A673 (cell line): Measurements from ENCODE around the gene XG. TPM values are rescaled to one million over a fixed set of nuclear protein-coding genes. Genes with fewer than 3 reads are reported as not detected.

Source experiments
- BruUV-seq: library from RNA; stranded (reverse); fragments of 400-500 nt; replicated peaks from 2 replicates; lab custom pipeline; 2021; lab: Mats Ljungman, UMichigan
- CTCF ChIA-PET: fragments of 300-600 bp; sonication (Branson Sonifier 250); formaldehyde crosslinking; loops from one replicate; lab custom pipeline; 2022; ENCODE audit warnings: antibody characterized with exemption; lab: Charles Lee
- POLR2A ChIA-PET: fragments of 300-600 bp; sonication (Branson Sonifier 250); formaldehyde crosslinking; loops from one replicate; lab custom pipeline; 2022; ENCODE audit warnings: antibody characterized with exemption; ENCODE audit not compliant: low non-redundant PET; lab: Charles Lee
- DNase-seq: peaks from one replicate; pipeline ENCODE4 v3.0.0-alpha.2; 2015; ENCODE audit warnings: low spot score
- H3K27ac ChIP-seq: fragments of 200-600 bp; sonication (generic); 2 replicates; pipeline ENCODE4 v1.5.1; 2016; ENCODE audit warnings: mixed run types, low read depth, mild to moderate bottlenecking, mixed read lengths, antibody characterized with exemption, low read length; ENCODE audit not compliant: poor library complexity, severe bottlenecking
- H3K27me3 ChIP-seq: fragments of 200-600 bp; sonication (generic); replicated peaks from 2 replicates; pipeline ENCODE4 v1.6.1; 2017; ENCODE audit warnings: mixed run types, low read depth, mild to moderate bottlenecking, mixed read lengths, antibody characterized with exemption, low read length; ENCODE audit not compliant: insufficient read depth, poor library complexity
- H3K36me3 ChIP-seq: fragments of 200-600 bp; sonication (generic); 2 replicates; pipeline ENCODE4 v1.6.1; 2016; ENCODE audit warnings: mixed run types, mild to moderate bottlenecking, mixed read lengths, antibody characterized with exemption, low read length; ENCODE audit not compliant: insufficient read depth, poor library complexity, severe bottlenecking
- H3K4me1 ChIP-seq: fragments of 200-600 bp; sonication (generic); 2 replicates; pipeline ENCODE4 v1.6.1; 2017; ENCODE audit warnings: mixed run types, mild to moderate bottlenecking, mixed read lengths, antibody characterized with exemption, low read length; ENCODE audit not compliant: insufficient read depth, poor library complexity, severe bottlenecking
- H3K4me3 ChIP-seq: fragments of 200-600 bp; sonication (generic); 2 replicates; pipeline ENCODE4 v1.5.1; 2016; ENCODE audit warnings: low read depth, mixed run types, mild to moderate bottlenecking, mixed read lengths, low read length; ENCODE audit not compliant: poor library complexity, severe bottlenecking
- H3K9me3 ChIP-seq: fragments of 200-600 bp; sonication (generic); 2 replicates; pipeline ENCODE4 v1.6.1; 2016; ENCODE audit warnings: mixed run types, low read depth, mild to moderate bottlenecking, mixed read lengths, antibody characterized with exemption, low read length; ENCODE audit not compliant: poor library complexity, severe bottlenecking
- CTCF ChIP-seq: fragments of 300-800, 200-600 bp; sonication (generic); conservative IDR thresholded peaks from 2 replicates; pipeline ENCODE4 v1.5.1; 2017; ENCODE audit warnings: low read depth, mild to moderate bottlenecking, antibody characterized with exemption, low read length, moderate library complexity, mixed read lengths
- EZH2 ChIP-seq: fragments of 200-600 bp; sonication (generic); IDR thresholded peaks from 2 replicates; pipeline ENCODE4 v1.6.1; 2017; ENCODE audit warnings: borderline replicate concordance, low read depth, mild to moderate bottlenecking, mixed read lengths, antibody characterized with exemption, low read length; ENCODE audit not compliant: poor library complexity, severe bottlenecking
- intact Hi-C: fragments of 100-400 bp; cut with micrococcal nuclease; formaldehyde crosslinking; loops from one replicate; pipeline ENCODE4 v1.10.0; 2022; ENCODE audit not compliant: unreplicated experiment
- total RNA-seq: library from RNA; stranded (reverse); gene quantifications from 2 replicates; pipeline ENCODE4 v1.2.3, GENCODE V29; 2021

Gene XG
- total RNA-seq, 1 experiment from 2014 or later: 7.5 TPM

GRCh38 chrX:2824886-2825285 lies 73.0 kb downstream of the XG start:
- Histone ChIP-seq H3K27me3 (no peaks in the 10 kb centered on the region), H3K4me3 (no peak overlapping the region), H3K27ac (no peak overlapping the region), H3K4me1 (peaks cover 6% of the 10 kb centered on the region), H3K36me3 (no peaks in the 10 kb centered on the region), H3K9me3 (no peaks in the 10 kb centered on the region)
- TF ChIP-seq EZH2: no peak
- TF ChIP-seq CTCF: no peak
- ChIA-PET CTCF (no interaction called here), POLR2A (no interaction called here)
- intact Hi-C loops: no loop called here
- BruUV-seq: no TSS peak
- no peak for DNase-seq

GRCh38 chrX:2828344-2828958 lies 76.6 kb downstream of the XG start, which contains the start of gene GYG2:
TSS of gene GYG2 (plus strand) at chrX:2828930. CDS start at chrX:2830189, 1,259 bp downstream.
- BruUV-seq: no TSS peak
- TF ChIP-seq CTCF (no peak), EZH2 (no peak)
- H3K4me3 ChIP-seq: peak within 1 kb of the TSS; percentile 61
- POLR2A ChIA-PET: no interaction called here
- H3K27ac ChIP-seq: peak within 1 kb of the TSS; percentile 47
- no peaks in the 10 kb centered on the region for H3K36me3 ChIP-seq
- H3K27me3 ChIP-seq: no peaks in the 10 kb centered on the region
- intact Hi-C loops: no loop called here
- H3K4me1 ChIP-seq: no peaks in the 10 kb centered on the region
- H3K9me3 ChIP-seq: no peaks in the 10 kb centered on the region
- CTCF ChIA-PET: no interaction called here
- DNase-seq: peak; percentile 26

- H3K36me3 ChIP-seq: no peaks in the 10 kb centered on the region
- intact Hi-C loops: no loop called here
- ChIA-PET POLR2A (no interaction called here), CTCF (no interaction called here)
- peak overlapping the region; percentile 47 for H3K27ac ChIP-seq
- no peaks in the 10 kb centered on the region for H3K27me3 ChIP-seq
- peak overlapping the region; percentile 61 for H3K4me3 ChIP-seq
- no peaks in the 10 kb centered on the region for H3K9me3 ChIP-seq
- TF ChIP-seq CTCF (no peak), EZH2 (no peak)
- no peaks in the 10 kb centered on the region for H3K4me1 ChIP-seq
- DNase-seq: no peak
- no TSS peak for BruUV-seq
Observed at GRCh38 chrX:2828959-2829411, 77.1 kb downstream of the XG start.
